Suprapubic skin (tissue), 4 donors: ENCODE measurements around the gene ADH6. TPM values are rescaled to one million over a fixed set of nuclear protein-coding genes. Genes with fewer than 3 reads are reported as not detected.

Source experiments
- DNase-seq, 2 donors: peaks; one replicate each; pipeline ENCODE4 v3.0.0-alpha.2; 2019; ENCODE audit warnings: low spot score in 2 of 2
- H3K27ac ChIP-seq: fragments of 200-600 bp; sonication (generic); one replicate; pipeline ENCODE4 v1.5.1; 2019
- H3K27me3 ChIP-seq: fragments of 200-600 bp; sonication (generic); one replicate; pipeline ENCODE4 v1.5.1; 2019
- H3K36me3 ChIP-seq: fragments of 200-600 bp; sonication (generic); one replicate; pipeline ENCODE4 v1.5.1; 2019
- H3K4me1 ChIP-seq: fragments of 200-600 bp; sonication (generic); one replicate; pipeline ENCODE4 v1.5.1; 2019
- H3K4me3 ChIP-seq: fragments of 200-600 bp; sonication (generic); one replicate; pipeline ENCODE4 v1.5.1; 2019; ENCODE audit warnings: mild to moderate bottlenecking
- H3K9me3 ChIP-seq: fragments of 200-600 bp; sonication (generic); one replicate; pipeline ENCODE4 v1.5.1; 2019
- CTCF ChIP-seq, 2 donors: fragments of 200-600 bp in 1 of 2; fragments of 450-650 bp in 1 of 2; sonication (generic) in 1 of 2; IDR thresholded peaks; one replicate each; pipeline ENCODE4 v1.5.1; 2016 to 2019; ENCODE audit warnings: antibody characterized with exemption in 2 of 2, mild to moderate bottlenecking in 1 of 2, moderate library complexity in 1 of 2
- EP300 ChIP-seq: sonication (generic); formaldehyde crosslinking; IDR thresholded peaks from one replicate; pipeline ENCODE4 v1.6.1; 2017; ENCODE audit warnings: antibody characterized with exemption
- POLR2A ChIP-seq, 2 donors: fragments of 450-650 bp; IDR thresholded peaks; one replicate each; pipeline ENCODE4 v1.6.1; 2017; ENCODE audit warnings: antibody characterized with exemption in 2 of 2, mild to moderate bottlenecking in 2 of 2, moderate library complexity in 2 of 2
- POLR2AphosphoS5 ChIP-seq, 3 donors: sonication (generic); formaldehyde crosslinking; IDR thresholded peaks; one replicate each; pipeline ENCODE4 v1.6.1; 2017; ENCODE audit warnings: antibody characterized with exemption in 3 of 3
- WGBS: methylation state at CpG from one replicate; pipeline ENCODE4 v1.1.5; 2018; 5-methylcytosine and 5-hydroxymethylcytosine counted together
- total RNA-seq, 4 donors: library from RNA; depleted of rRNA; stranded (reverse); fragments of >200 nt; gene quantifications; one replicate each; pipeline ENCODE4 v1.1.0, GENCODE V29; 2016

The ADH6 gene
- total RNA-seq, 4 donors from 2014 or later = 2.5 to 18.8 (median 12.1) TPM

DNA sequence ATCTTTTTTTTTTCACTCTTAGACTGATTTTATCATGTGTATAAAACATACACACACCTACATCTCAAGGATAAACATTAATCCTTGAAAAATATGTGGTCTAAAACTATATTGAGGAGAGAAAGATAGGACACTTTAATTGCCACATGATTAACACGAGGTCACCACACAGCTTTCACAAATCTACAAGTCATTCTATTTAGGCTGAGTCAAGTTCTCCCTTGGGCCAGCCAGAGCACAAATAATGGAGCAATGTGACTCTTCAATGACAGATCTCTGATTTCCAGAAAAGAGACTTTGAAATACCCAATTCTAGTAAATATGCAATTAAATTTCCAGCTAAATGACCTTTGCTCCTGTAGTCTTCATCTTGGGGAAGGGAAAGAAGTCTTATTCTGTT, 62.1 kb downstream of the ADH6 start:
- no peak for DNase-seq
- TF ChIP-seq EP300 (no peak), POLR2AphosphoS5 (IDR thresholded peaks at IDR 0.05) (no peak), CTCF (IDR thresholded peaks at IDR 0.05) (no peak), POLR2A (IDR thresholded peaks at IDR 0.05) (no peak)
- no peaks in the 10 kb centered on the region for H3K36me3 ChIP-seq
- H3K4me3 ChIP-seq = no peak overlapping the region
- WGBS = 62% methylated on average over 1 of the region's 1 CpG
- no peaks in the 10 kb centered on the region for H3K27me3 ChIP-seq
- no peaks in the 10 kb centered on the region for H3K9me3 ChIP-seq
- no peak overlapping the region for H3K27ac ChIP-seq
- H3K4me1 ChIP-seq = no peaks in the 10 kb centered on the region

DNA sequence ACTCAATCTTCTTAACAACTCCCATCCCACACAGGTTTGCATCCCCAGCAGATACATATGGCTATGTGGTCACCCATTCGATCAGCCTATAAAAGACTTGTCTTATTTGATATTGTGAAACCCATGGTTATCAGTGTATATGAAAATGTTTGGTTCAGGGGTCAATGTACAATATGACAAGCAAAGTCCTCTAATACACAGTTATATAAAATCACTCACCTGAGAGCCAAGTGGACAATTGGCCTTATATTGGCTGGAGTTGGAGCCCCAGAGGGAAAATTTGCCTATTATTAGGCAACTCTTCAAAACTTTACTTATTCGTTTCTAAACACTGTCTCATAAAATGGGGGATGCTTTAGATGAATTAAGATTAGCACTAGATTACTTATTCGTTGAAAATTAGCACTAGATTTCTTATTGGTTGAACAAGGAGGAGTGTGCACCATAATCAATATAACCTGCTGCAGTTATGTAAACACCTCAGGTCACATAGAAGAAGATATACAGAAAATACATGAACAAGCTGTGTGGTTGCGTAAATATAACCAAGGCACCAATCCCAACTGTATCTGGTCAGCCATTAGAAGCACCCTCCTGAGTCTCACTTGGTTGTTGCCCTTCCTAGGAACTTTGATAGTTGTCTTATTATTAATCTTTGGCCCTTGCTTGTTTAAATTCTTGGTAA, 64.2 kb downstream of the ADH6 start:
- no peaks in the 10 kb centered on the region for H3K9me3 ChIP-seq
- no peaks in the 10 kb centered on the region for H3K36me3 ChIP-seq
- TF ChIP-seq CTCF (IDR thresholded peaks at IDR 0.05) (no peak), POLR2A (IDR thresholded peaks at IDR 0.05) (no peak), POLR2AphosphoS5 (IDR thresholded peaks at IDR 0.05) (no peak), EP300 (no peak)
- 96% methylated on average over 4 of the region's 4 CpGs for WGBS
- H3K4me3 ChIP-seq = no peak overlapping the region
- H3K27me3 ChIP-seq = no peaks in the 10 kb centered on the region
- DNase-seq = no peak
- no peaks in the 10 kb centered on the region for H3K4me1 ChIP-seq
- no peak overlapping the region for H3K27ac ChIP-seq

Other genes starting within 250 kb of the ADH6 start
- gene METAP1, start 223.5 kb downstream of the ADH6 start, total RNA-seq = 10 to 100 TPM; 40.0 to 55.9 (median 49.4) TPM
- gene ADH5, start 130.5 kb downstream of the ADH6 start, total RNA-seq = 10 to 100 TPM; 42.9 to 83.9 (median 63.8) TPM
- 1 to 10 TPM in 1 of 4 donors, under 1 TPM in 2, not detected in 1; 0.89 to 2.0 (median 0.98) TPM for gene ADH4, start 74.9 kb downstream of the ADH6 start, total RNA-seq
- gene ADH1A, start 71.7 kb upstream of the ADH6 start, total RNA-seq = not detected
- 100 to 1,000 TPM in 3 of 4 donors, 10 to 100 TPM in 1; 72.9 to 318 (median 212) TPM for gene ADH1B, start 102.2 kb upstream of the ADH6 start, total RNA-seq
- gene ADH1C, start 133.5 kb upstream of the ADH6 start, total RNA-seq = 1 to 10 TPM in 1 of 4 donors, under 1 TPM in 2, not detected in 1; 0.36 to 1.6 (median 0.64) TPM
- gene ADH7, start 216.1 kb upstream of the ADH6 start, total RNA-seq = 1 to 10 TPM in 2 of 4 donors, under 1 TPM in 2; 0.24 to 1.2 (median 0.76) TPM